ENCODE results near the gene AGL. TPM values are rescaled to one million over a fixed set of nuclear protein-coding genes. Genes with fewer than 3 reads are reported as not detected.

AGL gene
- total RNA-seq, 1 experiment from 2014 or later: 12.0 TPM

- Histone ChIP-seq H3K27ac (ENCODE audit: low read length) (no peak overlapping the region), H3K36me3 (ENCODE audit: control insufficient read depth, insufficient read depth, low read length) (peaks cover 5% of the 10 kb centered on the region; the same call in 1 of the 2 replicates), H3K4me1 (ENCODE audit: control insufficient read depth, insufficient read depth, low read length) (no peaks in the 10 kb centered on the region), H3K9me3 (ENCODE audit: control insufficient read depth, insufficient read depth, low read depth, low read length) (no peaks in the 10 kb centered on the region), H3K4me3 (ENCODE audit: low read depth in 2 of 2, low read length in 2 of 2) (no peak overlapping the region), H3K27me3 (ENCODE audit: control insufficient read depth, insufficient read depth, low read length) (no peaks in the 10 kb centered on the region)
- intact Hi-C loops (cut with micrococcal nuclease; ENCODE audit: unreplicated experiment): no loop called here
- BruUV-seq (replicated peaks): no TSS peak
- ChIA-PET CTCF (no interaction called here), POLR2A (no interaction called here)
- ATAC-seq (no peak), DNase-seq (ENCODE audit: low read depth, low spot score) (no peak)
- TF ChIP-seq REST (IDR thresholded peaks at IDR 0.05; ENCODE audit: insufficient read depth in 1 of 2, low read depth in 2 of 2, low read length in 1 of 2): no peak
- TF ChIP-seq TCF7L2 (IDR thresholded peaks at IDR 0.05; ENCODE audit: low read depth, low read length): no peak
- TF ChIP-seq CTCF (IDR thresholded peaks at IDR 0.05): no peak
- TF ChIP-seq SIN3A (IDR thresholded peaks at IDR 0.05; ENCODE audit: borderline replicate concordance, insufficient read depth, low read depth, low read length): no peak
- no peak for TF ChIP-seq POLR2AphosphoS5 (IDR thresholded peaks at IDR 0.05; ENCODE audit: low read depth, low read length)
- in situ Hi-C loops (cut with HindIII; ENCODE audit: low pct_unique_long_range_greater_than_20kb, low sequenced_read_pairs): no loop called here
Observed at GRCh38 chr1:99886841-99887240, 36.7 kb downstream of the AGL start.

- H3K4me1 ChIP-seq (ENCODE audit: control insufficient read depth, insufficient read depth, low read length): no peaks in the 10 kb centered on the region
- DNase-seq (ENCODE audit: low read depth, low spot score): no peak
- CTCF ChIA-PET: no interaction called here
Observed at GRCh38 chr1:99887890-99888289, 37.7 kb downstream of the AGL start.

More at GRCh38 chr1:99887890-99888289, 37.7 kb downstream of the AGL start:
- in situ Hi-C loops (cut with HindIII; ENCODE audit: low pct_unique_long_range_greater_than_20kb, low sequenced_read_pairs): no loop called here
- Histone ChIP-seq H3K9me3 (ENCODE audit: control insufficient read depth, insufficient read depth, low read depth, low read length) (no peaks in the 10 kb centered on the region), H3K27me3 (ENCODE audit: control insufficient read depth, insufficient read depth, low read length) (no peaks in the 10 kb centered on the region), H3K36me3 (ENCODE audit: control insufficient read depth, insufficient read depth, low read length) (peaks cover 5% of the 10 kb centered on the region; the same call in 1 of the 2 replicates), H3K27ac (ENCODE audit: low read length) (no peak overlapping the region), H3K4me3 (ENCODE audit: low read depth in 2 of 2, low read length in 2 of 2) (no peak overlapping the region)
- intact Hi-C loops (cut with micrococcal nuclease; ENCODE audit: unreplicated experiment): no loop called here
- ATAC-seq: no peak
- BruUV-seq (replicated peaks): no TSS peak
- no peak for TF ChIP-seq TCF7L2 (IDR thresholded peaks at IDR 0.05; ENCODE audit: low read depth, low read length)
- TF ChIP-seq SIN3A (IDR thresholded peaks at IDR 0.05; ENCODE audit: borderline replicate concordance, insufficient read depth, low read depth, low read length): no peak
- no peak for TF ChIP-seq POLR2AphosphoS5 (IDR thresholded peaks at IDR 0.05; ENCODE audit: low read depth, low read length)
- no peak for TF ChIP-seq REST (IDR thresholded peaks at IDR 0.05; ENCODE audit: insufficient read depth in 1 of 2, low read depth in 2 of 2, low read length in 1 of 2)
- no peak for TF ChIP-seq CTCF (IDR thresholded peaks at IDR 0.05)
- POLR2A ChIA-PET: no interaction called here

Data from Panc1 (cell line).